ENCODE results near the gene GAB2. TPM values are rescaled to one million over a fixed set of nuclear protein-coding genes. Genes with fewer than 3 reads are reported as not detected.
A peak's percentile ranks its signal among the peaks of the same experiment; 100 is the strongest.

Gene GAB2
- total RNA-seq, 2 experiments from 2014 or later: 23.8 to 29.9 TPM

DNA sequence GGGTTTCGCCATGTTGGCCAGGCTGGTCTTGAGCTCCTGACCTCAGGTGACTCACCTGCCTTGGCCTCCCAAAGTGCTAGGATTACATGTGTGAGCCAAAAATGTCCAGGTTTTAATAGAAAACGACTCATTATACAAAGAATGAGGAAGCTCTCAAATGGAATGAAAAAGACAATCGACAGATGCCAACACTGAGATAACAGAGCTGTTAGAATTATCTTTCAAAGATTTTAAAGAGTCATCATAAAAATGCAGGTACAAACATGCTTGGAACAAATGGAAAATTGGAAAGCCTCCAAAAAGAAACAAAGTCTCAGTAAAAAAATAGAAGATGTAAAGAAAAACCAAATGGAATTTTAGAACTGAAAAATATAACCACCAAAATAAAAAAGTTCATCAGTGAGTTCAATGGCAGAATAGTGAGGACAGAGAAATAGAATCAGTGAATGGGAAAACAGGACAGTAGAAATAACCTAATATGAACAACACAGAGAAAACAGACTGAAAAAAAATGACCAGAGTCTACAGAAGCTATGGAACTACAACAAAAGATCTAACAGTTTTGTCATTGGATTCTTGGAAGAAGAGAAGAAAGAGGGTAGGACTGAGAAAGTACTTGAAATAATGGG lies 10.9 kb downstream of the GAB2 start:
- Mint-ChIP-seq H3K27me3 (no peaks in the 10 kb centered on the region), H3K36me3 (peaks cover 48% of the 10 kb centered on the region), H3K4me3 (no peak overlapping the region), H3K4me1 (peaks cover 13% of the 10 kb centered on the region), H3K9me3 (ENCODE audit: low read depth) (peaks cover 16% of the 10 kb centered on the region), H3K27ac (peak overlapping the region; percentile 49)
- CTCF ChIA-PET: interaction anchor here (1.2 to 1.6 kb wide), 2 partner anchors 10 to 43 kb away, joined by 3 to 5 read pairs; no protein-coding TSS in a partner anchor
- ATAC-seq (no peak), DNase-seq (no peak)

DNA sequence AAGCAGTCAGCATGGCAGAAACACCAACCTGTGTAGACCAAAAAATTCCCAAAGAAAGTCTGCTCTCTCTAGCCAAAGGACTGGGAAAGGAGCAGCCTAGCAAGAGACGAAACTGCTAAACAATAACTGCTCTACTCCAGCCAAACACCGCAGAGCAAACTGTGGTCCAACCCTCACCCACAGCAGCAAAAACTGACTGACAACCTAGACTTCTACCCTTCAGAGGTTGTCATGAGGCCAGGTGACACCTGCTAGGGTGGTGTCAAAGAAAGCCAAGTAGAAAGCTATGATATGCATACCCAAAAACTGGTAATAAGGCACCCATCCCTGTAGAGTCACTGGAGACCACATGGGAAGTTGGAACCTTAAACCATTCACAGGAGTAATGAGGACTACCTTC lies 11.8 kb downstream of the GAB2 start:
- ATAC-seq: no peak
- H3K9me3 Mint-ChIP-seq (ENCODE audit: low read depth): peaks cover 14% of the 10 kb centered on the region
- no peak for DNase-seq
- CTCF ChIA-PET: interaction anchor here (1.2 to 1.6 kb wide), 5 partner anchors 10 to 168 kb away, joined by 3 to 5 read pairs (median 3); partner anchors contain the start of gene NARS2
- no peak overlapping the region for H3K4me3 Mint-ChIP-seq
- no peak overlapping the region for H3K27ac Mint-ChIP-seq
- peaks cover 49% of the 10 kb centered on the region for H3K36me3 Mint-ChIP-seq
- no peaks in the 10 kb centered on the region for H3K27me3 Mint-ChIP-seq
- peaks cover 16% of the 10 kb centered on the region for H3K4me1 Mint-ChIP-seq

DNA sequence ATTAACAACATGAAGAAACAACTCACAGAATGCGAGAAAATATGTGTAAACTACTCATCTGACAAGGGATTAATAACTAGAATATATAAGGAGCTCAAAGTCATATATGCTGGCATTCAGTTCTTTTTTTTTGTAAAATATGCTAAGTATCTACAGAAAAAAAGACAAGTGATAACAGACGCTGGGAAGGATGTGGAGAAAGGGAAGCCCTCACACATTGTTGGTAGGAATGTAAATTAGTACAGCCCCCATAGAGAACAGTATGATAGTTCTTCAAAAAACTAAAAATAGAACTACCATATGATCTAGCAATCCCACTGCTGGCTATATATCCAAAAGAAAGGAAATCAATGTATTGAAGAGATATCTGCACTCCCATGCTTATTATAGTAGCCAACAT lies 13.8 kb downstream of the GAB2 start:
- H3K27ac Mint-ChIP-seq: no peak overlapping the region
- peaks cover 19% of the 10 kb centered on the region for H3K4me1 Mint-ChIP-seq
- peaks cover 10% of the 10 kb centered on the region for H3K9me3 Mint-ChIP-seq (ENCODE audit: low read depth)
- CTCF ChIA-PET: no interaction called here
- H3K4me3 Mint-ChIP-seq: no peak overlapping the region
- DNase-seq: no peak
- no peaks in the 10 kb centered on the region for H3K27me3 Mint-ChIP-seq
- H3K36me3 Mint-ChIP-seq: peaks cover 38% of the 10 kb centered on the region
- ATAC-seq: no peak

DNA sequence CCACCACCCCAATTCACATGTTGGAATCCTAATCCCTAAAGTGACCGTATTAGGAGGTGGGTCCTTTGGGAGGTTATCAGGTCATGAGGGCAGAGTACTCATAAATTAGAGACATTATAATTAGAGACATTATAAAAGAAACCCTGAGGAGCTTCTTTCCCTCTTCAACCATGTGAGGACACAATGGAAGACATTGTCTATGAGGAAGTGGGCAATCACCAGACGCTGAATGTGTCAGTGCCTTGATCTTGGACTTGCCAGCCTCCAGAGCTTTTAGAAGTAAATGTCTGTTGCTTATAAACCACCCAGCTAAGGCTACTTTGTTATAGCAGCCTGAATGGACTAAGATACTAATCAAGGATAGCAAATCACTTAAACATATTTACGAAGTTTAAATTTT lies 14.8 kb downstream of the GAB2 start:
- DNase-seq (no peak), ATAC-seq (no peak)
- Mint-ChIP-seq H3K4me3 (no peak overlapping the region), H3K27me3 (no peaks in the 10 kb centered on the region), H3K36me3 (peaks cover 31% of the 10 kb centered on the region), H3K4me1 (peaks cover 23% of the 10 kb centered on the region), H3K27ac (no peak overlapping the region), H3K9me3 (ENCODE audit: low read depth) (peaks cover 8% of the 10 kb centered on the region)
- CTCF ChIA-PET: interaction anchor here (0.7 kb wide), 1 partner anchor 13 kb away, joined by 3 read pairs; no protein-coding TSS in a partner anchor

DNA sequence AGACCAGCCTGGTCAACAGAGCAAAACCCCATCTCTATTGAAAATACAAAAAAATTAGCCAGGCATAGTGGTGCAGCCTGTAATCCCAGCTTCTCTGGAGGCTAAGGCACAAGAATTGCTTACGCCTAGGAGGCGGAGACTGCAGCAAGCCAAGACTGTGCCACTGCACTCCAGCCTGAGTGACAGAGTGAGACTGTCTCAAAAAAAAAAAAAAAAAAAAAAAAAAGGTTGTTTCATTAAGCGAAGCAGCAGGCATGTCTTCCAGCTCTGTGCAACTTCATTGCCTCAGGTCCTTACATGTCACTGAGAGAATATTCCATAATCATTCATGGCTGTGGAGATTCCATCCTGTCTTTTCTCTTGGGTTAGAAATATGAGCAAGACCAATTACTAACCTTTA lies 16.9 kb downstream of the GAB2 start:
- Mint-ChIP-seq H3K36me3 (peaks cover 15% of the 10 kb centered on the region), H3K27me3 (no peaks in the 10 kb centered on the region), H3K4me1 (peaks cover 28% of the 10 kb centered on the region), H3K4me3 (no peak overlapping the region), H3K27ac (no peak overlapping the region), H3K9me3 (ENCODE audit: low read depth) (no peaks in the 10 kb centered on the region)
- CTCF ChIA-PET: interaction anchor here (0.7 to 1.7 kb wide), 2 partner anchors 16 to 1158 kb away, joined by 3 read pairs; no protein-coding TSS in a partner anchor
- ATAC-seq (no peak), DNase-seq (no peak)

DNA sequence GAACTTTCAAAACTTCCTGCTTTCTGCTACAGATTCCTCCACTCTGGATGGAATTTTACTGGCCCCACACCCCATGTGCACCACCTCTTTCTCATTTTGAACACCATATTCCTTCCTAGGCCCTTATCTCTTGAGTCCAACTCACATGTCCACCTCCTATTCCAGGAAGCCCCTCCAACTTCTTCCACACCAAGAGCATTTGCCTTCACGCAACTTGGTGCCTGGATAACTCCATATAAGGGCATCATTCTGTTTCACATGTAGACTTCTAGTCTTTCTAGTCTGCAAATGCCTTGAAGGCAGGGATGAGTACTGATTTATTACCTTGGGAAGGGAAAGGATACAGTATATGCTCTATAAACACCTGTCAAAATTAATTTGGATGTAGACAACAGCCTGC lies 17.5 kb downstream of the GAB2 start:
- peaks cover 29% of the 10 kb centered on the region for H3K4me1 Mint-ChIP-seq
- CTCF ChIA-PET: interaction anchor here (0.6 to 1.7 kb wide), 5 partner anchors 15 to 1159 kb away, joined by 3 to 8 read pairs (median 4); partner anchors contain the start of gene GAB2
- peaks cover 12% of the 10 kb centered on the region for H3K36me3 Mint-ChIP-seq

DNA sequence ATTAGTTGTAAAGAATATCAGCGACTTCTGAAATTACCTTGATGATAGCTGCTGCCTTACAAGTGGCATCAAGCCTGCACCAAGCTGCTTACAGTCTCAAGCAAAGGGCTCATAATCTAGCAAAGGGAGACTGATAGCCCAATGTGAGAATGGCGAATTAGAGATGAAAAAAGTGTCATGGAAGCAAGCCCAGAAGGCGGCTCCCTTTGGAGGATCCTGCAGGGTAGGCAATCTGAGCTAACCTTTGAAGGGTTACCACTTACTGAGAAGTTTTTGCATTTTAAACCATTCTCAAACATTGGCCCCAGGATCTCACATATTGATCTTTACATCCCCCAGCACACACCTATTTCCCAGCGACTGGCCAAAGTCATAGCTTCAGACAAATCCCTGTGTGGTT lies 18.5 kb downstream of the GAB2 start:
- no peaks in the 10 kb centered on the region for H3K9me3 Mint-ChIP-seq (ENCODE audit: low read depth)
- DNase-seq (no peak), ATAC-seq (no peak)
- H3K27ac Mint-ChIP-seq: no peak overlapping the region
- no peaks in the 10 kb centered on the region for H3K27me3 Mint-ChIP-seq
- H3K4me1 Mint-ChIP-seq: peaks cover 27% of the 10 kb centered on the region
- no peak overlapping the region for H3K4me3 Mint-ChIP-seq
- CTCF ChIA-PET: interaction anchor here (0.7 to 1.6 kb wide), 4 partner anchors 10 to 110 kb away, joined by 4 to 8 read pairs (median 4); partner anchors contain the start of gene GAB2
- peaks cover 15% of the 10 kb centered on the region for H3K36me3 Mint-ChIP-seq

More for the DNA sequence above, 17.5 kb downstream of the GAB2 start:
- Mint-ChIP-seq H3K27me3 (no peaks in the 10 kb centered on the region), H3K27ac (peak overlapping the region; percentile 2), H3K4me3 (no peak overlapping the region), H3K9me3 (ENCODE audit: low read depth) (no peaks in the 10 kb centered on the region)
- ATAC-seq: no peak
- no peak for DNase-seq

DNA sequence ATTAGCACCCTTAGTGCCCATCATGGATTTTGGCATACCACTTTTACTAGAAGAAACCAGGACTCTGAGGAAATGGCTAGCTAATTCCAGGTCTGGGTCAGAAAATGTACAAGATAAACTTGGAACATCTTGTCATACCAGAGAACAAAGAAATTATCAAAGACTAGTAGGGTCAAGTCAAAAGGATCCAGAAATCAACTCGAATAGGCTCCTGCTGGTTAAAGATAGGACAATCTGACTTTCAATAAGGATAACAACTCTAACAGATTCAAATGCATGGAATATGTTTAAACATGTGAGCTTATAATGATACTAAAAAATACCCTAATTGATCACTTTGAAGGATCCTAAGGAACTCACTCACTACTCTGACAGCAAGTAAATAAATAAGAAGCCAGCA lies 18.9 kb downstream of the GAB2 start:
- ATAC-seq: no peak
- no peak for DNase-seq
- Mint-ChIP-seq H3K27me3 (no peaks in the 10 kb centered on the region), H3K4me3 (no peak overlapping the region), H3K36me3 (peaks cover 16% of the 10 kb centered on the region), H3K4me1 (peaks cover 27% of the 10 kb centered on the region), H3K9me3 (ENCODE audit: low read depth) (no peaks in the 10 kb centered on the region), H3K27ac (no peak overlapping the region)
- CTCF ChIA-PET: interaction anchor here (0.7 to 1.6 kb wide), 3 partner anchors 9 to 110 kb away, joined by 4 read pairs; no protein-coding TSS in a partner anchor

DNA sequence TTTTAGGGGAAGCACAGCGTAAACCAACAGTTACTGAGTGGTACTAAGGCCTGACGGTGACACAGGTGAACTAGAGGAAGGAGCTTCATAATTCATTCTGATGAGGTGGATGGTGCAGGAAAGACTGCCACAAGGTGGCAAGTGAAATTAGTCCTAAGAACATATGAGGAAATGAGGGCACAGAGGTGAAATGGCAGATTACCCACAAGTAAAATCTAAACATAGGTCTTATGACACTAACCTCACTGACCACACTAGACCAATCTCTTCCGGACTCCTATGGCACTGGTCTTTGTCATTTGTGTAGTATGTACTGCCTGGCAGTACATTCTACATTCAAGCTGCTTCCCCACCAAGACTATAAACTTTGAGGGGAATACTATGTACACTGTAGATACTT lies 20.2 kb downstream of the GAB2 start:
- peaks cover 34% of the 10 kb centered on the region for H3K4me1 Mint-ChIP-seq
- H3K9me3 Mint-ChIP-seq (ENCODE audit: low read depth): no peaks in the 10 kb centered on the region
- H3K27me3 Mint-ChIP-seq: no peaks in the 10 kb centered on the region
- DNase-seq: peak; percentile 59
- peaks cover 18% of the 10 kb centered on the region for H3K36me3 Mint-ChIP-seq
- H3K4me3 Mint-ChIP-seq: no peak overlapping the region
- H3K27ac Mint-ChIP-seq: peak overlapping the region; percentile 31
- peak; percentile 86 for ATAC-seq
- CTCF ChIA-PET: interaction anchor here (0.8 to 1.5 kb wide), 4 partner anchors 14 to 194 kb away, joined by 3 to 7 read pairs (median 3); no protein-coding TSS in a partner anchor

DNA sequence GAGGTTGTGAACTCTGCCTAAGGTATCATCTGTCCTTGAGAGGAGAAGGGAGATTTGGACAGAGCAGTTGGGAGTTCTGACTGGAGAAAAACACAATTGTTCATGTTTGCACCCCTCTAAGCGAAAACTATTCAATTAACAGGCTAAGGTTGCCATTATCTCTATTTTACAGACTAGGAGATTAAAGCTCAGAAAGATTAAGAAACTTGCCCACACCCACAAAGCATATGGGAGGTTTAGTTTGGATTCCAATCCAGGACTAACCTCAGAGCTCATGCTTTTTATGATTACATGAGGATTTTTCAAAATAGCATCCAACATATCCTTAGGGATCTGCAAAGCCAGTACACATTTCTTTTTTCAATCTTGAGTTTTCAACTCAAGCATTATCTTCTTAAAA lies 22.0 kb downstream of the GAB2 start:
- H3K27ac Mint-ChIP-seq: no peak overlapping the region
- no peak for DNase-seq
- H3K36me3 Mint-ChIP-seq: peaks cover 20% of the 10 kb centered on the region
- H3K4me1 Mint-ChIP-seq: peaks cover 34% of the 10 kb centered on the region
- ATAC-seq: no peak
- H3K9me3 Mint-ChIP-seq (ENCODE audit: low read depth): no peaks in the 10 kb centered on the region
- H3K4me3 Mint-ChIP-seq: no peak overlapping the region
- CTCF ChIA-PET: interaction anchor here (1.1 to 1.7 kb wide), 2 partner anchors 9 to 22 kb away, joined by 3 to 4 read pairs; partner anchors contain the start of gene GAB2
- no peaks in the 10 kb centered on the region for H3K27me3 Mint-ChIP-seq

DNA sequence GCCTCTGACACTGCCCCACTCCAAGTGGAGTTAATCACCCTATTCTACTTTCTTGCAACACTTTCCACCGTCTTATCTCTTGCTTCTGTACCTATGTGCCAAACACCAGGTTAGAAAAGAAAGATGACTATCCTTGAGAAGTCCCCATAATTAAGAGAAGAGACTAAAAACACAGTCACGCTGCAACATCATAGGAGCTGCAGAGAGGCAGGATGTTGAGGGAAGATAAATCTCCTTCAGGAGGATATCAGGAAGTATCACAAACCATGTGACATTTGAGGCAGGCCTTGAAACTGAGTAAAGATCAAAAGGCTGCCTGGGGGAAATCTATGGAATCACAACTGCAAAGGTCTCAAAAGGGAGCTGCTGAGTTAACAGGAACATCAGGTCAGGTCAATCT lies 24.8 kb downstream of the GAB2 start:
- no peak overlapping the region for H3K27ac Mint-ChIP-seq
- CTCF ChIA-PET: no interaction called here

DNA sequence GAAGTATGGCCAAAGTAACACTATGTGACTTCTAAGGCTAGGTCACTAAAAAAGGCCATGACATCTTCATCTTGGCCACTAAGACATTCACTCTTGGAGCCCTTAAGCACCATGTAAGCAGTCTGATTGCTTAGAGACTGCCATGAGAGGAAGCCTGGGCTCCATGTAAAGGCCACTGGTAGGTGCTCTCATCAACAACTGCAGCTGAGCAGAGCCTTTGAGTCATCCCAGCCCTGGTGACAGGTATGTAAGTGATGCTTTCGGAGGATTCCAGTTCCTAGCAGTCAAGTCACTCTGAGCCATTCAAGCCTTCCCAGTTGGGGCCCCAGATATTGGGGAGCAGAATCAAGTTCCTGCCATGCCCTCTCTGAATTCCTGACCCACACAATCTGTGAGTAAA lies 26.2 kb downstream of the GAB2 start:
- CTCF ChIA-PET: interaction anchor here (1.0 kb wide), 1 partner anchor 25 kb away, joined by 3 read pairs; no protein-coding TSS in a partner anchor
- Mint-ChIP-seq H3K4me1 (peaks cover 14% of the 10 kb centered on the region), H3K36me3 (peaks cover 35% of the 10 kb centered on the region), H3K27ac (no peak overlapping the region), H3K27me3 (no peaks in the 10 kb centered on the region), H3K9me3 (ENCODE audit: low read depth) (peaks cover 2% of the 10 kb centered on the region), H3K4me3 (no peak overlapping the region)
- ATAC-seq (no peak), DNase-seq (no peak)

More for the DNA sequence above, 24.8 kb downstream of the GAB2 start:
- peaks cover 29% of the 10 kb centered on the region for H3K36me3 Mint-ChIP-seq
- DNase-seq: no peak
- ATAC-seq: no peak
- no peaks in the 10 kb centered on the region for H3K9me3 Mint-ChIP-seq (ENCODE audit: low read depth)
- no peaks in the 10 kb centered on the region for H3K27me3 Mint-ChIP-seq
- peaks cover 26% of the 10 kb centered on the region for H3K4me1 Mint-ChIP-seq
- H3K4me3 Mint-ChIP-seq: no peak overlapping the region

DNA sequence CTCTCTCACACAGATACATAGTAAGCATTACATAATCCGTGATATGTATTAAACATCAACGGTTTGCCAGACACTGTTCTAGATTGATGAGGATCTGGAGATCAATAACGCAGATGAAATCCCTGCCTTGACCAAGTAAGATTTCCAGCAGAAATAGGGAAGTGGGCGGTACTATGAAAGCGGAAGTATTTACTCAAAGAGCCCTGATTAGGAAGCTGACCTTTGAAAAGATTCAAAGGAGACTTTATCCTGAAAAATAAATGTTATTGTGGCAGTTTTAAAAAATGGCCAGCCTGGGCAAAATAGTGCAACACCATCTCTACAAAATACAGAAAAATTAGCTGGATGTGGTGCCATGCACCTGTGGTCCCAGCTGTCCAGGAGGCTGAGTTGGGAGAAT lies 26.8 kb downstream of the GAB2 start:
- Mint-ChIP-seq H3K4me3 (no peak overlapping the region), H3K9me3 (ENCODE audit: low read depth) (peaks cover 2% of the 10 kb centered on the region), H3K27me3 (no peaks in the 10 kb centered on the region), H3K27ac (no peak overlapping the region), H3K36me3 (peaks cover 40% of the 10 kb centered on the region), H3K4me1 (peaks cover 11% of the 10 kb centered on the region)
- CTCF ChIA-PET: no interaction called here
- DNase-seq (no peak), ATAC-seq (no peak)
